Measurements from ENCODE around the gene CENPS. TPM values are rescaled to one million over a fixed set of nuclear protein-coding genes. Genes with fewer than 3 reads are reported as not detected.

CENPS gene
- total and polyA plus RNA-seq, 2 of the 13 experiments (the other 11 are each of a cell fraction or from before 2014, with no cell fraction given) = 3.3 to 22.0 TPM

DNA sequence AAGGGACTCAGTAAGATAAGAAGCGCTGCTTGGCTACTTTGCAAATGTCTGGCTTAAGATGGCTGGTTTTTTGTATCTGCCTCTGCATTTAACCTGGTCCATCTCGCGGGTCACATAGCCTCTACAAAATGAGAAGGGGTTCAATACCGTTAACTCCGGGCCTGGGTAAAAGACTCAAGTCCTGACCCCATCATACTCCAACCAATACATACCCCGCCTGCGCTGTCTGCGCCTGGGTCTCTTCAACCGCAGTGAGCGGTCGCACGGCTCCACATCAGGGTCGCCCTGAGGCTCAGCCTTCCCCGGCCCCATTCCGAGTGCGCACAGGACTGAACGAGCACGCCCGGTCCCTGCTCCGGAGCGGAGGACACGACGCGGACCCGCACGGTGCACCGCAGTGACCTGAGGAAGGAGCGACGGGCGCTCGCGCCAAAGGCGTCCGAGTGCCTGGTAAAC, 31.9 kb upstream of the CENPS start (continued):
- TF ChIP-seq, protein P1, sequence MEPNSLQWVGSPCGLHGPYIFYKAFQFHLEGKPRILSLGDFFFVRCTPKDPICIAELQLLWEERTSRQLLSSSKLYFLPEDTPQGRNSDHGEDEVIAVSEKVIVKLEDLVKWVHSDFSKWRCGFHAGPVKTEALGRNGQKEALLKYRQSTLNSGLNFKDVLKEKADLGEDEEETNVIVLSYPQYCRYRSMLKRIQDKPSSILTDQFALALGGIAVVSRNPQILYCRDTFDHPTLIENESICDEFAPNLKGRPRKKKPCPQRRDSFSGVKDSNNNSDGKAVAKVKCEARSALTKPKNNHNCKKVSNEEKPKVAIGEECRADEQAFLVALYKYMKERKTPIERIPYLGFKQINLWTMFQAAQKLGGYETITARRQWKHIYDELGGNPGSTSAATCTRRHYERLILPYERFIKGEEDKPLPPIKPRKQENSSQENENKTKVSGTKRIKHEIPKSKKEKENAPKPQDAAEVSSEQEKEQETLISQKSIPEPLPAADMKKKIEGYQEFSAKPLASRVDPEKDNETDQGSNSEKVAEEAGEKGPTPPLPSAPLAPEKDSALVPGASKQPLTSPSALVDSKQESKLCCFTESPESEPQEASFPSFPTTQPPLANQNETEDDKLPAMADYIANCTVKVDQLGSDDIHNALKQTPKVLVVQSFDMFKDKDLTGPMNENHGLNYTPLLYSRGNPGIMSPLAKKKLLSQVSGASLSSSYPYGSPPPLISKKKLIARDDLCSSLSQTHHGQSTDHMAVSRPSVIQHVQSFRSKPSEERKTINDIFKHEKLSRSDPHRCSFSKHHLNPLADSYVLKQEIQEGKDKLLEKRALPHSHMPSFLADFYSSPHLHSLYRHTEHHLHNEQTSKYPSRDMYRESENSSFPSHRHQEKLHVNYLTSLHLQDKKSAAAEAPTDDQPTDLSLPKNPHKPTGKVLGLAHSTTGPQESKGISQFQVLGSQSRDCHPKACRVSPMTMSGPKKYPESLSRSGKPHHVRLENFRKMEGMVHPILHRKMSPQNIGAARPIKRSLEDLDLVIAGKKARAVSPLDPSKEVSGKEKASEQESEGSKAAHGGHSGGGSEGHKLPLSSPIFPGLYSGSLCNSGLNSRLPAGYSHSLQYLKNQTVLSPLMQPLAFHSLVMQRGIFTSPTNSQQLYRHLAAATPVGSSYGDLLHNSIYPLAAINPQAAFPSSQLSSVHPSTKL (CRISPR knock-in tag; IDR thresholded peaks at IDR 0.05) = no peak; the same call in 1 of the 2 replicates
- TF ChIP-seq, protein P2, sequence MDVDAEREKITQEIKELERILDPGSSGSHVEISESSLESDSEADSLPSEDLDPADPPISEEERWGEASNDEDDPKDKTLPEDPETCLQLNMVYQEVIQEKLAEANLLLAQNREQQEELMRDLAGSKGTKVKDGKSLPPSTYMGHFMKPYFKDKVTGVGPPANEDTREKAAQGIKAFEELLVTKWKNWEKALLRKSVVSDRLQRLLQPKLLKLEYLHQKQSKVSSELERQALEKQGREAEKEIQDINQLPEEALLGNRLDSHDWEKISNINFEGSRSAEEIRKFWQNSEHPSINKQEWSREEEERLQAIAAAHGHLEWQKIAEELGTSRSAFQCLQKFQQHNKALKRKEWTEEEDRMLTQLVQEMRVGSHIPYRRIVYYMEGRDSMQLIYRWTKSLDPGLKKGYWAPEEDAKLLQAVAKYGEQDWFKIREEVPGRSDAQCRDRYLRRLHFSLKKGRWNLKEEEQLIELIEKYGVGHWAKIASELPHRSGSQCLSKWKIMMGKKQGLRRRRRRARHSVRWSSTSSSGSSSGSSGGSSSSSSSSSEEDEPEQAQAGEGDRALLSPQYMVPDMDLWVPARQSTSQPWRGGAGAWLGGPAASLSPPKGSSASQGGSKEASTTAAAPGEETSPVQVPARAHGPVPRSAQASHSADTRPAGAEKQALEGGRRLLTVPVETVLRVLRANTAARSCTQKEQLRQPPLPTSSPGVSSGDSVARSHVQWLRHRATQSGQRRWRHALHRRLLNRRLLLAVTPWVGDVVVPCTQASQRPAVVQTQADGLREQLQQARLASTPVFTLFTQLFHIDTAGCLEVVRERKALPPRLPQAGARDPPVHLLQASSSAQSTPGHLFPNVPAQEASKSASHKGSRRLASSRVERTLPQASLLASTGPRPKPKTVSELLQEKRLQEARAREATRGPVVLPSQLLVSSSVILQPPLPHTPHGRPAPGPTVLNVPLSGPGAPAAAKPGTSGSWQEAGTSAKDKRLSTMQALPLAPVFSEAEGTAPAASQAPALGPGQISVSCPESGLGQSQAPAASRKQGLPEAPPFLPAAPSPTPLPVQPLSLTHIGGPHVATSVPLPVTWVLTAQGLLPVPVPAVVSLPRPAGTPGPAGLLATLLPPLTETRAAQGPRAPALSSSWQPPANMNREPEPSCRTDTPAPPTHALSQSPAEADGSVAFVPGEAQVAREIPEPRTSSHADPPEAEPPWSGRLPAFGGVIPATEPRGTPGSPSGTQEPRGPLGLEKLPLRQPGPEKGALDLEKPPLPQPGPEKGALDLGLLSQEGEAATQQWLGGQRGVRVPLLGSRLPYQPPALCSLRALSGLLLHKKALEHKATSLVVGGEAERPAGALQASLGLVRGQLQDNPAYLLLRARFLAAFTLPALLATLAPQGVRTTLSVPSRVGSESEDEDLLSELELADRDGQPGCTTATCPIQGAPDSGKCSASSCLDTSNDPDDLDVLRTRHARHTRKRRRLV (CRISPR knock-in tag; IDR thresholded peaks at IDR 0.05) = 0 out of 2 replicates have a peak, but pooled peaks have one; percentile 54
- TF ChIP-seq, protein P3, sequence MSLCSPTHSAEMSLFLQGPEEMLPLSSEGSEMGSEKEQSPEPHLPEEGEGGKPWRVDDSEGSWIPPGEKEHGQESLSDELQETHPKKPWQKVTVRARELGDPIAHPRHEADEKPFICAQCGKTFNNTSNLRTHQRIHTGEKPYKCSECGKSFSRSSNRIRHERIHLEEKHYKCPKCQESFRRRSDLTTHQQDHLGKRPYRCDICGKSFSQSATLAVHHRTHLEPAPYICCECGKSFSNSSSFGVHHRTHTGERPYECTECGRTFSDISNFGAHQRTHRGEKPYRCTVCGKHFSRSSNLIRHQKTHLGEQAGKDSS (CRISPR knock-in tag; IDR thresholded peaks at IDR 0.05; ENCODE audit: borderline replicate concordance, low read depth) = peak; percentile 86; the same call in 1 of the 2 replicates
- TF ChIP-seq, protein P4, sequence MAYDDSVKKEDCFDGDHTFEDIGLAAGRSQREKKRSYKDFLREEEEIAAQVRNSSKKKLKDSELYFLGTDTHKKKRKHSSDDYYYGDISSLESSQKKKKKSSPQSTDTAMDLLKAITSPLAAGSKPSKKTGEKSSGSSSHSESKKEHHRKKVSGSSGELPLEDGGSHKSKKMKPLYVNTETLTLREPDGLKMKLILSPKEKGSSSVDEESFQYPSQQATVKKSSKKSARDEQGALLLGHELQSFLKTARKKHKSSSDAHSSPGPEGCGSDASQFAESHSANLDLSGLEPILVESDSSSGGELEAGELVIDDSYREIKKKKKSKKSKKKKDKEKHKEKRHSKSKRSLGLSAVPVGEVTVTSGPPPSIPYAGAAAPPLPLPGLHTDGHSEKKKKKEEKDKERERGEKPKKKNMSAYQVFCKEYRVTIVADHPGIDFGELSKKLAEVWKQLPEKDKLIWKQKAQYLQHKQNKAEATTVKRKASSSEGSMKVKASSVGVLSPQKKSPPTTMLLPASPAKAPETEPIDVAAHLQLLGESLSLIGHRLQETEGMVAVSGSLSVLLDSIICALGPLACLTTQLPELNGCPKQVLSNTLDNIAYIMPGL (CRISPR knock-in tag; IDR thresholded peaks at IDR 0.05; ENCODE audit: borderline replicate concordance in 1 of 2, low read depth in 1 of 2) = no peak
- TF ChIP-seq ZNF510 (CRISPR knock-in tag; IDR thresholded peaks at IDR 0.05; ENCODE audit: low read depth) (no peak), DNMT1 (CRISPR knock-in tag; IDR thresholded peaks at IDR 0.05) (peak; percentile 86), FIP1L1 (IDR thresholded peaks at IDR 0.05; ENCODE audit: borderline replicate concordance, insufficient read depth, low read depth, low read length) (0 out of 2 replicates have a peak, but pooled peaks have one; percentile 54), ZNF598 (CRISPR knock-in tag; IDR thresholded peaks at IDR 0.05; ENCODE audit: borderline replicate concordance) (peak; percentile 77; the same call in 1 of the 2 replicates)
- TF ChIP-seq, protein P5, sequence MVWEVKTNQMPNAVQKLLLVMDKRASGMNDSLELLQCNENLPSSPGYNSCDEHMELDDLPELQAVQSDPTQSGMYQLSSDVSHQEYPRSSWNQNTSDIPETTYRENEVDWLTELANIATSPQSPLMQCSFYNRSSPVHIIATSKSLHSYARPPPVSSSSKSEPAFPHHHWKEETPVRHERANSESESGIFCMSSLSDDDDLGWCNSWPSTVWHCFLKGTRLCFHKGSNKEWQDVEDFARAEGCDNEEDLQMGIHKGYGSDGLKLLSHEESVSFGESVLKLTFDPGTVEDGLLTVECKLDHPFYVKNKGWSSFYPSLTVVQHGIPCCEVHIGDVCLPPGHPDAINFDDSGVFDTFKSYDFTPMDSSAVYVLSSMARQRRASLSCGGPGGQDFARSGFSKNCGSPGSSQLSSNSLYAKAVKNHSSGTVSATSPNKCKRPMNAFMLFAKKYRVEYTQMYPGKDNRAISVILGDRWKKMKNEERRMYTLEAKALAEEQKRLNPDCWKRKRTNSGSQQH (CRISPR knock-in tag; IDR thresholded peaks at IDR 0.05; ENCODE audit: low read depth) = no peak
- TF ChIP-seq, protein P6, sequence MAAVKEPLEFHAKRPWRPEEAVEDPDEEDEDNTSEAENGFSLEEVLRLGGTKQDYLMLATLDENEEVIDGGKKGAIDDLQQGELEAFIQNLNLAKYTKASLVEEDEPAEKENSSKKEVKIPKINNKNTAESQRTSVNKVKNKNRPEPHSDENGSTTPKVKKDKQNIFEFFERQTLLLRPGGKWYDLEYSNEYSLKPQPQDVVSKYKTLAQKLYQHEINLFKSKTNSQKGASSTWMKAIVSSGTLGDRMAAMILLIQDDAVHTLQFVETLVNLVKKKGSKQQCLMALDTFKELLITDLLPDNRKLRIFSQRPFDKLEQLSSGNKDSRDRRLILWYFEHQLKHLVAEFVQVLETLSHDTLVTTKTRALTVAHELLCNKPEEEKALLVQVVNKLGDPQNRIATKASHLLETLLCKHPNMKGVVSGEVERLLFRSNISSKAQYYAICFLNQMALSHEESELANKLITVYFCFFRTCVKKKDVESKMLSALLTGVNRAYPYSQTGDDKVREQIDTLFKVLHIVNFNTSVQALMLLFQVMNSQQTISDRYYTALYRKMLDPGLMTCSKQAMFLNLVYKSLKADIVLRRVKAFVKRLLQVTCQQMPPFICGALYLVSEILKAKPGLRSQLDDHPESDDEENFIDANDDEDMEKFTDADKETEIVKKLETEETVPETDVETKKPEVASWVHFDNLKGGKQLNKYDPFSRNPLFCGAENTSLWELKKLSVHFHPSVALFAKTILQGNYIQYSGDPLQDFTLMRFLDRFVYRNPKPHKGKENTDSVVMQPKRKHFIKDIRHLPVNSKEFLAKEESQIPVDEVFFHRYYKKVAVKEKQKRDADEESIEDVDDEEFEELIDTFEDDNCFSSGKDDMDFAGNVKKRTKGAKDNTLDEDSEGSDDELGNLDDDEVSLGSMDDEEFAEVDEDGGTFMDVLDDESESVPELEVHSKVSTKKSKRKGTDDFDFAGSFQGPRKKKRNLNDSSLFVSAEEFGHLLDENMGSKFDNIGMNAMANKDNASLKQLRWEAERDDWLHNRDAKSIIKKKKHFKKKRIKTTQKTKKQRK (IDR thresholded peaks at IDR 0.05; ENCODE audit: low read length) = no peak
